Skin of body (tissue), 2 donors: ENCODE results near the gene PRPF39. TPM values are rescaled to one million over a fixed set of nuclear protein-coding genes. Genes with fewer than 3 reads are reported as not detected.

ENCODE experiments used
- DNase-seq: peaks from one replicate; lab custom pipeline; 2025; lab: John Stamatoyannopoulos, UW
- total RNA-seq: library from RNA; depleted of rRNA; stranded (reverse); fragments of >200 nt; gene quantifications from one replicate; pipeline ENCODE4 v1.2.3, GENCODE V29; 2014

The PRPF39 gene, protein sequence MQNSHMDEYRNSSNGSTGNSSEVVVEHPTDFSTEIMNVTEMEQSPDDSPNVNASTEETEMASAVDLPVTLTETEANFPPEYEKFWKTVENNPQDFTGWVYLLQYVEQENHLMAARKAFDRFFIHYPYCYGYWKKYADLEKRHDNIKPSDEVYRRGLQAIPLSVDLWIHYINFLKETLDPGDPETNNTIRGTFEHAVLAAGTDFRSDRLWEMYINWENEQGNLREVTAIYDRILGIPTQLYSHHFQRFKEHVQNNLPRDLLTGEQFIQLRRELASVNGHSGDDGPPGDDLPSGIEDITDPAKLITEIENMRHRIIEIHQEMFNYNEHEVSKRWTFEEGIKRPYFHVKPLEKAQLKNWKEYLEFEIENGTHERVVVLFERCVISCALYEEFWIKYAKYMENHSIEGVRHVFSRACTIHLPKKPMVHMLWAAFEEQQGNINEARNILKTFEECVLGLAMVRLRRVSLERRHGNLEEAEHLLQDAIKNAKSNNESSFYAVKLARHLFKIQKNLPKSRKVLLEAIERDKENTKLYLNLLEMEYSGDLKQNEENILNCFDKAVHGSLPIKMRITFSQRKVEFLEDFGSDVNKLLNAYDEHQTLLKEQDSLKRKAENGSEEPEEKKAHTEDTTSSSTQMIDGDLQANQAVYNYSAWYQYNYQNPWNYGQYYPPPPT
- 67.8 TPM for total RNA-seq

- peak; percentile 92 for DNase-seq
These were observed at the start of gene PRPF39 for GRCh38 chr14:45083976-45084722. Gene PRPF39 (plus strand): TSS chr14:45084116. CDS start chr14:45095240, 11,124 bp downstream.

- no peak for DNase-seq
These were observed 49.2 kb upstream of the PRPF39 start for GRCh38 chr14:45034730-45035129.

DNA sequence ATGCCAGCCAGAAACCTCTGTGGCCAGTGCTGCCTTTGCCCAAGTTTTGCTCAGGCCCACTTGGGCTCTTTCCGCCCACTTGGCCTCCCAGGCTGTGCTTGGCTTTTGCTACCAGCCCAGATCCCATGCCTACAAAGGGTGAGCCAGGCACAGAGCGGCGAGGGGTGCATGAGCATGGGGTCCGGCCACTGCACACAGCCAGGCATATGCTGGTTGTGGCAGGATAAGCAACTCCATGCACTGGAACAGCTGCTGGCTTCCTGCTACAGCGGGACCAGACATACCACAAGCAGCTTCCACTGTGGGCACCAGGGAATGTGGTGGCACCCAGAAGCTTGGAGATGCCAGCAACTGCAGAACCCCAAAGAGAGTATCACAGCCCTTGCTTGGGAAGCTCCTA, 45.7 kb upstream of the PRPF39 start:
- no peak for DNase-seq

- no peak for DNase-seq
These were observed 45.1 kb upstream of the PRPF39 start for GRCh38 chr14:45038865-45039264.

GRCh38 chr14:45039390-45039789, 44.5 kb upstream of the PRPF39 start:
- DNase-seq: no peak

GRCh38 chr14:45041641-45042040, 42.3 kb upstream of the PRPF39 start:
- DNase-seq: no peak

DNA sequence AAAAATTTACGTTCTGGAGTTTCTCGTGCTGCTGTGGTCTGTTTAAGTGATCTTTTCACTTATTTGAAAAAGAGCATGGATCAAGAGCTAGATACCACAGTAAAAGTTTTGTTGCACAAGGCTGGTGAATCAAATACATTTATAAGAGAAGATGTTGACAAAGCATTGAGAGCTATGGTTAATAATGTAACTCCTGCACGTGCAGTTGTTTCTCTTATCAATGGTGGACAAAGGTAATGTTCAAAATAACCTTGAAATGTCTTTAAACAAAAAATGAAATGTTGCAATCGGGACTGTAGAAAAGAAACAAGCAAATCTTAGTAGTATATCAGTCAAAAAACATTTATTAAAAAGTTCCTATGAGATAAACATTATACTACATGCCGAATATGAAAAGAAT, 39.3 kb upstream of the PRPF39 start:
- no peak for DNase-seq

GRCh38 chr14:45048385-45048784, 35.5 kb upstream of the PRPF39 start:
- DNase-seq: no peak

GRCh38 chr14:45051180-45051579, 32.7 kb upstream of the PRPF39 start:
- no peak for DNase-seq

GRCh38 chr14:45051896-45052295, 32.0 kb upstream of the PRPF39 start:
- no peak for DNase-seq

- no peak for DNase-seq
These were observed 26.6 kb upstream of the PRPF39 start for GRCh38 chr14:45057349-45057748.

GRCh38 chr14:45057881-45058364, 26.0 kb upstream of the PRPF39 start:
- DNase-seq: no peak

GRCh38 chr14:45060551-45060950, 23.4 kb upstream of the PRPF39 start:
- no peak for DNase-seq

- DNase-seq: no peak
These were observed 18.4 kb upstream of the PRPF39 start for GRCh38 chr14:45065540-45065939.

DNA sequence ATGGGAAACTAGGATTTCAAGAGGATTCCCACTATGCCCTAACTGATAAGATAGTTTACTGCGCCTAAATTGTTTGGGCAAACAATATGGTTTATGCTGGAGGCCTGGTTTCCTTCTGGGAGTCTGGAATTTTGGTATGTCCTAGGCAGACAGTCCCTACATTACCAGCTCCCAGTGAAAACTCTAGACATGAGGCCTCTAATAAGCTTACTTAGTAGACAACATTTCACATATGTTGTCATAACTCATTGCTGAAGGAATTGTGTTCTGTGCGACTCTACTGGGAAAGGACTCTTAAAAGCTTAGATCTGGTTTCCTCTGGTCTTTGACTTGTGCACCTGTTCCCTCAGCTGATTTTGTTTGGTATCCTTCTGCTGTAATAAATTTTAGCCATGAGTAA, 18.0 kb upstream of the PRPF39 start:
- no peak for DNase-seq

GRCh38 chr14:45066667-45067066, 17.2 kb upstream of the PRPF39 start:
- no peak for DNase-seq

DNA sequence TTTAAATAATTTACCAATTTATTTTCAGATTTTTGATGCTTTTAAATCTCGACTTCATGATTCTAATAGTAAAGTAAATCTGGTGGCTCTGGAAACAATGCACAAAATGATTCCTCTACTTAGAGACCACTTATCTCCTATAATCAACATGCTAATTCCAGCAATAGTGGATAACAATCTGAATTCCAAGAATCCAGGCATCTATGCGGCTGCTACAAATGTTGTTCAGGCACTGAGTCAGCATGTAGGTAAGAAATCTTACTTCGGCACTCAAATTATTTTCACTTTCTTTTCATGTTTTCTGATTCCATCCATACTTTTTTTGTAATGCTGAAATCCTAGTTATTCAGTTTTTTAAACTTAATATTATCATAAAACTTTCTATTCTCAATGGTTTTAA, 15.5 kb upstream of the PRPF39 start:
- no peak for DNase-seq

DNA sequence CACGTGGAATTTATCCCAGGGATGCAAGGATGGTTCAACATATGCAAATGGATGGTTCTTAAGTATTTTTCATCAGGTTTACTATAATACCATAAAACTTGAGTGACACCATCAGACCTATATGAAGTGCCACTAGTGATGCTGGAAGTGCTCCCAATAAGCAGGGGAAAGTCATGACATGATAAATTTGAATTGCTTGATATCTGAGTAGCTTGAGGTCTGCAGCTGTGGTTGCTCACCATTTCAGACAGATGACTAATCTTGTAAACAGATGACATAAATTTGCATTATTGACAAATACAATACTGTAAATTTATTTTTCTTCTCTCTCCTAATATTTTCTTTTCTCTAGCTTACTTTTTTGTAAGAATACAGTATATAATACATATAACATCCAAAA, 13.7 kb upstream of the PRPF39 start:
- DNase-seq: no peak

DNA sequence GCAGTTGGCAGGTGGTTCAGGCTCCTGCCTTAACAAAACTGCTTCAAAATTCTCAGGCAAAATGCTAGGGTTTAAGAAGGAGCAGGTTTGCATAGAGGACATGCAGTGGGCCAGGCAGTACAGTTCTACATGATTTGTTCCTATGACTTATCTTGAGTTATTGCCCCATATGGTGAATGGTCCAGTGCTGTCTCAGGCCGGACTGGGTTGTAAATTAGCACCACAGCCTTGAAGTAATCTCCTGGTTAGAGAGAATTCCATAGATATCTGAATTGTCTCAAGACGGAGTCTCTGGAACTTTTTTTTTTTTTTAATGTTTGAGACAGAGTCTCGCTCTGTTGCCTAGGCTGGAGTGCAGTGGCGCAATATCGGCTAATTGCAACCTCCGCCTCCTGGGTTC, 11.8 kb upstream of the PRPF39 start:
- no peak for DNase-seq

DNA sequence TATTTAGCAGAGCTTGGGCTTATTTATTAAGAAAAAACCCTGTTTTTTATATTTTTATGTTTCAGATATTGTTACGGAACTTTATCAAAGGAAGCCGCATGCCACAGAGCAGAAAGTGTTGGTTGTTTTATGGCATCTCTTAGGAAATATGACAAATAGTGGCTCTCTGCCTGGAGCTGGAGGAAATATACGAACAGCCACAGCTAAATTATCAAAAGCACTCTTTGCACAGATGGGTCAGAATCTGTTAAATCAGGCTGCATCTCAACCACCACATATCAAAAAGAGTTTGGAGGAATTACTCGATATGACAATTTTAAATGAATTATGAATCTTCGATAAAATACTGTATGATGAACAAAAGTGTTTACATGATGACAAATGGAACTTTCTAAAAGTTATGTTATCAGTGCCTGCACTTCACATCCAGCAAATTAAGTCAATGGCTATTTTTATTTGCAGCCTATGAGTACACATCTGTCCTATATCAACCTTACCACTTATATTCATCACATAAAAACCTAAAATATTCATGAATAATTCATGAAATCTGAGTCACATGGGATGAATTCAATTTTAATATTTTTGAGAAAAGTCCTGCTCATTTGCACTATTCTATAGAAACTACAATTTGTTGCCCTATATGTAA, 10.6 kb upstream of the PRPF39 start:
- DNase-seq: no peak

DNA sequence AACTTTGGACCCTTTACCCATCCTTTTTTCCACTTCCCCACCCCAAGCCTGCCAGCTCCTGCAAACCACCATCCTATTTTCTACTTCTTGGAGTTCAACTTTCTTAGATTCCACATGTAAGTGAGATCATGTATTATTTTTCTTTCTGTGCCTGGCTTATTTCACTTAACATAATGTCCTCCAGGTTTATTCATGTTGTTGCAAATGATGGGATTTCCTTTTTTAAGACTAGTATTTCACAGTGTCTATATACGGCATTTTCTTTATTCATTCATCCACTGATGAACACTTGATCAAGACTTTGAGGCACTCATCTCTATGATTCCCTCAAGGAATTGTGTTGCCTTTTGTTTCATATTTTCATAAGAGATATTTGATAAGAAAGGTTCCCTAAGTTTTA, 5.6 kb upstream of the PRPF39 start:
- DNase-seq: no peak
